HG03175 (cell line): Measurements from ENCODE around the gene KRT76.

ENCODE experiments used
- ATAC-seq: cut with Tn5 transposase; IDR thresholded peaks from one replicate; pipeline ENCODE4 v1.9.1; 2021; ENCODE audit warnings: mild to moderate bottlenecking, moderate library complexity; ENCODE audit not compliant: unreplicated experiment

KRT76 gene

DNA sequence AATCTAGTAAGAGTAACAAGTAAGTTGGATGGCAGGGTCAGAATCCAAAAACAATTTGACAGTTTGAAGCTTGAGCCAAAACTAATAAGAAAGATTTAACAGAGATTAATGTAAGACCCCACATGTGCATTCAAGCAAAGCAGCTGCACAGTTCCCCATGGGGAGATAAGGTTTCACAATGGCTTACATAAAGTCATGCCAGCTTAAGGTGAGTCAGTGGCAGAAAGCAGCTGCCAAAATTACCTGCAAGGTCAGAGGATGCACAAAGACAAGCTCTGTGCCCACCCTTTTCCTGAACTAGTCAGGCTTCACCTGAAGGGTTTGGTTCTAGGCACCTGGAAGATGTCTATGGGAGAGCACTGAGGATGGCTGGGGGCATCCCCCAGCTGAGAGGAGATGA, 37.2 kb downstream of the KRT76 start:
- ATAC-seq = no peak

DNA sequence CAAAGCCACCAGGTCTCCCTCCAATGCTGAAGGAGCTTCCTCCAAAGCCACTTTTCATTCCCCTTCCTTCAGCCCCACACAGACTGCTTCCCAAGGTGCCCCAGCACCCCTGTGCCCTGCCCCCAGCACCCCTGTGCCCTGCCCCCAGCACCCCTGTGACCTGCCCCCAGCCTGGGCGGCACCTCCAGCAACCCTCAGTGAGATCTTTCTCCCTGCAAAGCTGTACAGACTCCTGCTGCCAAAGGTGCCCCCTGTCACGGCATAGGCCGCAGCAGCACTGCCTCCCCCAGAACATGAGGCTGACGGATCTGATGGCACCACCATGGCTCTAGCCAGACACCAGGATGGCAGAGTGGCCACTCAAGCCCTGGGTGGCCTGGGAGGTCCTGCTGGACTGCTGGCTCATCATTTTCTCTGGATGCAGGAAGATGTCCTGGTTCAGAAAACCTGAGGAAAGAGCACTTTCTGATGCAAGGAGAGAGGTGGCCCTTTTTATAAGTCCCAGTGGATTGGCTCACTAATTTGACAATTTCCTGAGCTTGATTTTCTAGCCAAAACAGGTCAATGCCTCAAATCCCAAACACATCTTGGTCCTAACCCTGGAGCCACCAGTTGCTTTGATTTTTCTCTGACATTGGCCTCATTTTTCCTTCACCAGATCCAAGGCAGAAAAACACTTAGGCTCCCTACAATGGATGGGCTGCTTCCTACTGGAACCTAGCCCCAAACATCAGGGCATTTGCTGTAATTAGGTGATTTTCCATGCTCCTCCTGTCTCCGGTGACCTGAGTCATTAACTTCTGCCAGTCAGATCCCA, 41.1 kb downstream of the KRT76 start:
- no peak for ATAC-seq

DNA sequence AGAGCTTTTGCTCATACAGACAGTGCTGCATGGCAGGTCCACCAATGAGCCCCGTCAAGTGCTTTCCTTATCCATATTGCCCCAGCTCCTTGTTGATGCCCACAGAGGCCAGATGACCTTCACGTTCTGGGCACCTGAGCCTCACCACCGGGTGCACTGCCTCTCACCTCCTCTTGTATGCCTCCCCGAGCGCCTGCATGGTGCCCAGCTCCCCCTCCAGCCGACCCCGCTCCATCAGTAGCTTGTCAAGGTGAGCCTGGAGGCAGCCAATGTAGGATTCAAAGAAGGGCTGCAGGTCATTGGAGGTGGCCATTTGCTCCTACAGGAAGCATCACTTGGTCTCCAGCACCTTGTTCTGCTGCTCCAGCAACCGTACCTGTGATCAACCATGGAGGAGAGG, 42.0 kb downstream of the KRT76 start:
- ATAC-seq = no peak

DNA sequence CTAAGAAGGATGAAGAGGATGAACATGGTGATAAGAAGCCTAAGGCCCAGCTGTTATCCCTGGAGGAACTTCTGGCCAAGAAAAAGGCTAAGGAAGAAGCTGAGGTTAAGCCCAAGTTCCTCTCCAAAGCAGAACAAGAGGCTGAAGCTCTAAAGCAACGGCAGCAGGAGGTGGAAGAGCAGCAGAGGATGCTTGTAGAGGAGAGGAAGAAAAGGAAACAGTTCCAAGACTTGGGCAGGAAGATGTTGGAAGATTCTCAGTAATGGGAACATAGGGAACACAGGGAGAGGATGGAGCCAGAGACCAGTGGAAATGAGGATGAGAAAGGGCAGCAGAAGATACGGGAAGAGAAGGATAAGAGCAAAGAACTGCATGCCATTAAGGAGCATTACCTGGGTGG, 46.4 kb downstream of the KRT76 start:
- no peak for ATAC-seq

DNA sequence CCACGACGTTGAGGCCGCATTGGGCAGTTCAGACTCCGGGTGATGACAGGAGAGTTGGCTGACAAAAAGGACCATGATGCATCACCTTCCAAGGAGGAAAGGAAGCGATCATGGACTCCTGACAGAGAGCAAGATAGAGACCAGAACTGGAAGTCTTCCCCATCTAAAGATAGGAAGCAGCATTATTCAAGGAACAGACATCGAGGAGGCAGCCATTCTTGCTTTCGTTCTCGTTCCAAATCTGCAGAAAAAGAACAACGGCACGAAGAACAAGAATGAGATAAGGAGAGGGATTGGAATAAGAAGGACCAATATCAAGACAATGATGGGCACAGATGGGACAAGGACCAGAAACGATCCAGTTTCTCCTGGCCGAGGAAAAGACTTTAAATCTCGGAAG, 46.8 kb downstream of the KRT76 start:
- ATAC-seq = no peak

DNA sequence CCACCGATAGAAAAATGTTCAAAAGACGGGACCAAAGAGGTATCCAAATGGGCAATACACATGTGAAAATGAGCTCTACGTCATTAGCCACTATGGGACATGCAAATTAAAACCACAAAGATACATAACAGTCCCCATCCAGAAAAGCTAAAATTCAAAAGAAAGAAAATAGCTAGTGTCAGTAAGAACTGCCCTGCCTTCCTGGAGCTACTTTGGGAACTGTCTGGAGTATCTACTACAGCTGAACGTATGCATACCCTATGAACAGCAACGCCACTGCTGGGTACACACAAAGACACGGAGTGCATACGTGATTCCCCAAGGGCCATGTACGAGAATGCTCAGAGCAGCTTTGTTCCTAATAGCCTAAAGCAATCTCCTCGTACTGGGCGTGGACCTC, 48.0 kb downstream of the KRT76 start:
- no peak for ATAC-seq

DNA sequence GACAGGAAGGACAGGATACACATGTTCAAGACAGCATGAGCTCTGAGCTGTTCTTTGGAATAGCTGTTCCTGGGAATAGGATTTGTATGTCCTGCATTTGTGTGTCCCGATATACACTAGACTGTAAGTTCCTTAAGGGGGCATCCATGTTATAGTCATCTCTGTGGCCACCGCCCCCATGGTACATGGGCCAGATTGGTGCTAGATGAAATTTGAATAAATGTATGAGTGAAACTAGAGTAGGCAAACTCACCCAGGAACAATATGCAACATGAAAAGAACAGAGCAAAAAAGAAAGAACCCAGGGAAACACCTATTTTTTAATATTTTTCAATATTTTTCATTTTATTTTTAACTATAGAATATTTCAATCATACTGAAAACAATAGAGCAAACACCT, 48.8 kb downstream of the KRT76 start:
- no peak for ATAC-seq

DNA sequence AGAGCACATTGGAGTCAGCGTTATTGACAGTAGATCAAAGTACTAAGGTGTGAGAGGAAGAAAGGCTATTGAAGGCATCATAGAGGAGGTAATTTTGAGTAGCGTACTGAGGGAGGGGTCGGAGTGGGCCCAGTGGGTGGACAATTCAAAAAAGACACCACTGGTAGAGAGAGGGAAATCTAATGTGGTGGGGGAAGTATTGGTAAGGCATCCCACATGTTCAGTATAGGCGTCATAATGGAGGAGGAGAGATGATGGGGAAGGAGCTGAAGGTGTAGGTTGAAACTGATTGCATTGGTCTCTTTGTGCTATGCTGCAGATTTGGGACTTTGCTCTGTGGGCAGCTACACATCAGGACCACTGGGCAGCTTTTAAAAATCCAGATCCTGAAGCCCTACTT, 50.1 kb downstream of the KRT76 start:
- no peak for ATAC-seq

DNA sequence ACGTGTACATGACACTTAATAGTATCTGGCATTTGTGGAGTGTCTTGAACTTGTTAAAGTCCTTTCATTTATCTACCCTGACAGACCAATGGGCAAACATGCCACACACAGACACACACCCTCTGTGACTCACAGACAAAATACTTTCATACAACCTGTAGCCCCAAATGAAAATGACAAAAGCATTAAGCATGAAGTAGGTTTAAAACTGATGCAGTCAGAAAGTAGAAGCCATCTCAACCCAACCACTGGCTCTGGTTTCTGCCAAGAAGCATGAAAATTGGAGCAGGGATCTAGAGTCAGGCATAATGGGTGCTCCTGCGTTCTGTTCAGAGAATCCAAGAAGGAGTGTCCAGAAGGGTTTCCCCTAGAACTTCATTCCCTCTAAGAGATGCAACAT, 50.7 kb downstream of the KRT76 start:
- ATAC-seq = no peak

DNA sequence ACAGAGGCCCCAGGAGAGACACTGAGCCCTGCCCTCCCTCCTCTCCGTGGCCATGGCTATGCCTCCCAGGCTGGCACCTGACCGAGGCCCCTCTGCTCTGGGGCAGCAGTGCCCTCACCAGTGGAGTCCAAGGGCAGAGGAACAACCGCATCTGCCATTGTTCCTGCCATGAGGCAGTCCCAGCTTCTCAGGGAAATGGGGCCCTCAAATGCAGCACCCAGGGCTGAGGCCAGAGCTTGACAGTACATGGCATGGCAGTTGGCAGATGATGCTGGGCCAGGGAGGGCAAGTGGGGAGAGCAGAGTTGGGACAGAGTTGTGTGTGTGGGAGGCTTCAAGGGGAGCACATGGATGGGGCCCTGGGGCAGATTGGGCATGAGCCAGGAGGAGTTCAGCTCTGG, 52.8 kb downstream of the KRT76 start:
- ATAC-seq = no peak

DNA sequence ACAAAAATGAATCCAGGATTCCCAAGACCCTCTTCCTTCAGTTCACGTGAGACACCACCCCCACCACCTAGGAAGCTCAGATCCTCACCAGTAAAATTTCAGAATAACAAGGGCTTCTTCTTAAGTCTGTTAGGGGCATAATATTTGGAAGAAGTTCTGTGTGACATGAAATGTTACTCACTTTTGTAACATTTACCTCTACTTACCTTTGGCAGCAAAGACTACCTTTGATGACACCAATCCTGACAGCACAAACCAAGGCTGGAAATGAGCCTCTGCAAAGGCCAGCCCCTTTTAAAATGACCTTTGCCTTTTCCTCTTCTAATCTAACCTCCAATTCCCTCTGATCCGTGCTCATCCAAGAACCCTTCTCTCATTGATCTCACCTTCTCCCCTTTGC, 54.5 kb downstream of the KRT76 start:
- no peak for ATAC-seq

DNA sequence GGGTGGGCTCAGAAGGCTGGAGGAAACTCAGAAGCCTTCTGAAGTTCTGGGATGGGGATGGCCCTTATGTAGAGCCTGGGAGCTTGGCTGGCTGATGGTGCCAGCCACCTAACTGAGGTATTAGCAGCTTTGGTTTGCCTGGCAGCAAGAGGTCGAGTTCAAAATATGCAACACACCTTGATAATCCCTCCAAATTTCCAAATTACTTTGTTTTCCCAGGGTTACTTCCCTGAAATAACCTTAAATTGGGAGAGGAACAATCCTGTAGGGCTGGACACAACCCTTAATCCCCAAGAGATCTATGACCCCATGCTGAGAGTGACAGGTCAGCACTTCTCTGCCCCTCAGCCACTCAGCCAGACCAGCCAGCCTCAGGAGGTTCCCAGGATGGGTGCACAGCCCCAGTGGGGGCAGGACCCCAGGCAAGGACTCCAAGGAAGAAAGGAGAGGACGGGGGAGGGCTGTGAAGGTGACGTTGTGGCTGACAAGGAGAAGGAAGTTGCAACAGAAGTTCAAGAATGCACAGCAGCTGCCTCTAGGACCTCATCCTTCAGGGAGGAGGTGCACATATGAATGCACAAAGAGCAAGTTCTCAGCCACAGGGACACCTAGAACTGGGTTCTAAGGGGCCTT, 55.2 kb downstream of the KRT76 start:
- ATAC-seq = no peak

DNA sequence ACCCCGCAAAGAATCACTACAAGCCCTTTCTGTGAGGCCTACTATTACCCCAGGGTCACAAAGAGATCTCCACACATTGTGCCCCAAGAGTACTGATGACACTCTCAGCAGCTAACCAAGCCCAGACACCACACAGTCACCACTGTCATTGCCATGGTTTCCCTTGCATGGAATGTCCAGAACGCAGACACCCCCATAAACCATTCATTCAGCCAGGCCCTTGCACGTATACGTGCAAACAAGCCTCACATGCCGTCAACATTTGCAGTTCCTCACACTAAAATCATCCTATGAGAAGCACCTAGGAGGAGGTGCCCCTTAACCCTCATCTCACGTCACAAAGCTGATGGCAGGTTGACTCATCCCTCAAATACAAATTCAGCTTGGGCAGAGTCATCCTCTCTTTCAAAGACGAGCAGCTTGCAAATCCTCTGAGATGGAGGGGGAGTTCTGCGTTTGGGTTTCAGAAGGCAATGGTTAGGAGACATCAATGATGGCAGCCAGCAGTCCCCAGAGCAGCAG, 56.7 kb downstream of the KRT76 start:
- no peak for ATAC-seq
